Glutamatergic neuron (in vitro differentiated cells): ENCODE results near the gene ZNF407. TPM values are rescaled to one million over a fixed set of nuclear protein-coding genes. Genes with fewer than 3 reads are reported as not detected.

Experiments
- DNase-seq: peaks from one replicate; pipeline ENCODE4 v3.0.0; 2022
- H3K27ac Mint-ChIP-seq: one replicate; pipeline ENCODE4 v1.8.0; 2020; ENCODE audit warnings: mild to moderate bottlenecking, mixed read lengths, inconsistent platforms; ENCODE audit not compliant: unreplicated experiment
- H3K27me3 Mint-ChIP-seq: one replicate; pipeline ENCODE4 v1.8.0; 2020; ENCODE audit warnings: mild to moderate bottlenecking, moderate library complexity, mixed read lengths, inconsistent platforms; ENCODE audit not compliant: unreplicated experiment
- H3K36me3 Mint-ChIP-seq: one replicate; pipeline ENCODE4 v1.8.0; 2020; ENCODE audit warnings: mild to moderate bottlenecking, mixed read lengths, inconsistent platforms; ENCODE audit not compliant: unreplicated experiment
- H3K4me1 Mint-ChIP-seq: one replicate; pipeline ENCODE4 v1.8.0; 2020; ENCODE audit warnings: mild to moderate bottlenecking, low read depth, mixed read lengths, inconsistent platforms; ENCODE audit not compliant: unreplicated experiment
- H3K4me3 Mint-ChIP-seq: one replicate; pipeline ENCODE4 v1.8.0; 2020; ENCODE audit warnings: mild to moderate bottlenecking, mixed read lengths, inconsistent platforms; ENCODE audit not compliant: unreplicated experiment
- H3K9me3 Mint-ChIP-seq: one replicate; pipeline ENCODE4 v1.8.0; 2020; ENCODE audit warnings: mild to moderate bottlenecking, moderate library complexity, mixed read lengths, inconsistent platforms; ENCODE audit not compliant: unreplicated experiment
- total RNA-seq: library from RNA; stranded (reverse); fragmentation: NEBNext Ultra II Directional; extraction: Animal tissue kit (Norgen Biotek cat#: 25700); gene quantifications from one replicate; pipeline ENCODE4 v1.2.1, GENCODE V29; 2021; ENCODE audit not compliant: unreplicated experiment
- TF ChIP-seq, protein P1 (sequence below): fragments of 200-600 bp; sonication (generic); IDR thresholded peaks from one replicate; pipeline ENCODE4 v1.5.0; 2021; ENCODE audit not compliant: partially characterized antibody, unreplicated experiment

The ZNF407 gene
- total RNA-seq, 1 donor from 2014 or later: 15.8 TPM

DNA sequence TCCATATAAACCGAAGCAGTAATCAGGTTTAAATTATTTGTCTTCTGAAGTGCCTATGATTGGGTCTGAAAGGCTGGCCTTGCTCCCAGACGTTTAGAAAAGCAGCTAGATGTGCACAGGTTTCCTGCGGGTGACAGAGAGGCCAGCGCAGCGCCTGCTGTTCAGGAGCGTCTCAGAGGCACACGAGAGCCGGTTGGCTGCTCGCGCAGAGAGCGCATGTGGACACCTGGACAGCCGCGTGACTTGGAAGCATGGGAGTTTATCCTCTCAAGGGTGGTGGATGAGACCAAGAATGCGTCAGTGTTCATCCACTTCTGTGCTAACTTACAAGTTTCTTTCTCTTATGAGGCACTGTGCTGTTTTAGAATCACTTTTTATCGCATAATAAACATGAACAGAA, 307.6 kb downstream of the ZNF407 start:
- Mint-ChIP-seq H3K36me3 (no peaks in the 10 kb centered on the region), H3K27ac (no peak overlapping the region), H3K4me1 (peaks cover 18% of the 10 kb centered on the region), H3K4me3 (no peak overlapping the region), H3K27me3 (no peaks in the 10 kb centered on the region), H3K9me3 (no peaks in the 10 kb centered on the region)
- TF ChIP-seq, protein P1, sequence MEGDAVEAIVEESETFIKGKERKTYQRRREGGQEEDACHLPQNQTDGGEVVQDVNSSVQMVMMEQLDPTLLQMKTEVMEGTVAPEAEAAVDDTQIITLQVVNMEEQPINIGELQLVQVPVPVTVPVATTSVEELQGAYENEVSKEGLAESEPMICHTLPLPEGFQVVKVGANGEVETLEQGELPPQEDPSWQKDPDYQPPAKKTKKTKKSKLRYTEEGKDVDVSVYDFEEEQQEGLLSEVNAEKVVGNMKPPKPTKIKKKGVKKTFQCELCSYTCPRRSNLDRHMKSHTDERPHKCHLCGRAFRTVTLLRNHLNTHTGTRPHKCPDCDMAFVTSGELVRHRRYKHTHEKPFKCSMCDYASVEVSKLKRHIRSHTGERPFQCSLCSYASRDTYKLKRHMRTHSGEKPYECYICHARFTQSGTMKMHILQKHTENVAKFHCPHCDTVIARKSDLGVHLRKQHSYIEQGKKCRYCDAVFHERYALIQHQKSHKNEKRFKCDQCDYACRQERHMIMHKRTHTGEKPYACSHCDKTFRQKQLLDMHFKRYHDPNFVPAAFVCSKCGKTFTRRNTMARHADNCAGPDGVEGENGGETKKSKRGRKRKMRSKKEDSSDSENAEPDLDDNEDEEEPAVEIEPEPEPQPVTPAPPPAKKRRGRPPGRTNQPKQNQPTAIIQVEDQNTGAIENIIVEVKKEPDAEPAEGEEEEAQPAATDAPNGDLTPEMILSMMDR: no peak
- DNase-seq: peak; percentile 42

DNA sequence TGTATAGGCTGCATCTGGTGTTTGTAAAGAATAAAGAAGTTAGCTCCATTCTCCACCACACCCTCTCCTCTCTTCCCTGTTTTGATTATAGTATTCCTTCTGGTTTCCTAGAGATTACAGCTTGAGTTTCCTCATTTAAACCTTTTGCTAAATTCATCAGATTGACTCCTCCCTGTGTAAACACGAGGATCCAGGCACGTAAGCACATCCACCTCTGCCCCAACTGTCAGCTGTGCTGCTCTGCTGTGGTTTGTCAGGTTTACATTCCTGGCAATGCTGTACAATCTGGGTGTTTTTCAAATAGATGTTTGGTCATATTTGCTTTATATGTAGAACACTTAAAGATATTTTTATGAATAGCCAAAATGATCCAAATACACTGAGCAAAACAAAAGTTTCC, 308.5 kb downstream of the ZNF407 start:
- Mint-ChIP-seq H3K4me3 (no peak overlapping the region), H3K9me3 (no peaks in the 10 kb centered on the region), H3K4me1 (peaks cover 18% of the 10 kb centered on the region), H3K27ac (no peak overlapping the region), H3K27me3 (no peaks in the 10 kb centered on the region), H3K36me3 (no peaks in the 10 kb centered on the region)
- TF ChIP-seq, protein P1: no peak
- no peak for DNase-seq

DNA sequence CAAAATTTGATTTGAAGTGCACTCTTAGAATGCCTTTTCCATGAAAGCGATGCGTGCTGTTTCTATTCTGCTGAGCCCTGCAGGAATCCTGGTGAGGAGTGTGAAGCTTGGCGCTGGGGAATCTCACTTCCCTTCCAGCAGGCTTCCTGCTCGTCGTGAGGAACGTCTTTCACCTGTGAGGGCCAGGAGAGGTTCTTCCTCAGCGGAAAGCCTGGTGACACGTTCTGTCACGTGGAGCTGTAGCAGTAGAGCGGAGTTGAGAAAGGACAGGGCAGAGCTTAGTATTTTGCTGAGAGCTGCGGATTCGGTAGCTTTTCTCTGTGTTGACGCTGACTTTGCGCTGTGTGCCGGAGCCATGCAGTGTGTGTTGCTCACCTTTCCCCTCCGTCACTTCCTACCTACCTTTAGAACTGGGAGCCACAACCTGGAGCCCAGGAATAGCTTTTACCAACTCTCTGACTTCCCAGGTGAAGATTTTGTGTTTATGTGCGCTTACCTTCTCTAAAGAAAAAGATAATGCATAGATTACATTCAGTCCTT, 316.5 kb downstream of the ZNF407 start:
- Mint-ChIP-seq H3K4me3 (no peak overlapping the region), H3K36me3 (no peaks in the 10 kb centered on the region), H3K4me1 (peaks cover 3% of the 10 kb centered on the region), H3K27ac (no peak overlapping the region), H3K27me3 (no peaks in the 10 kb centered on the region), H3K9me3 (peaks cover 2% of the 10 kb centered on the region)
- TF ChIP-seq, protein P1: no peak
- no peak for DNase-seq

DNA sequence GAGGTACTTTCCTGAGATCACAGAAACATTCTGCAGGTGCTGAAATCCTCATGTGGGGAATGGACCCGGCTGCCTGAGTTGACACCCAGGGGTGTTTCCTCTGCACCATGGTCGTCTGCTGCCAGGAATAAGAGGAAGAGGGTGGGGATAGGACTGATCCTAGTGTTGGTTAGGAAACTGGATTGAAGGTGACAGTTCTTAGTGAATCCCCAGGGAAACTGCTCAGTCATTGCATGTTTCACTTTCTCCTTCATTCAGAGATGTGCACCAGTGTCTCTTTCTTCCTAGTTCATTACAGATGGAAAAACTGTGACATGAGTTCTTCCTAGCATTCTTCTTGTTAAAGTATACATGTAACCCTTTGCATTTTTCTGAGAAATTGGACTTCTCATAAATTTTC, 317.0 kb downstream of the ZNF407 start:
- Mint-ChIP-seq H3K36me3 (no peaks in the 10 kb centered on the region), H3K4me3 (no peak overlapping the region), H3K27me3 (no peaks in the 10 kb centered on the region), H3K9me3 (peaks cover 2% of the 10 kb centered on the region), H3K4me1 (peaks cover 3% of the 10 kb centered on the region), H3K27ac (no peak overlapping the region)
- TF ChIP-seq, protein P1: no peak
- no peak for DNase-seq

DNA sequence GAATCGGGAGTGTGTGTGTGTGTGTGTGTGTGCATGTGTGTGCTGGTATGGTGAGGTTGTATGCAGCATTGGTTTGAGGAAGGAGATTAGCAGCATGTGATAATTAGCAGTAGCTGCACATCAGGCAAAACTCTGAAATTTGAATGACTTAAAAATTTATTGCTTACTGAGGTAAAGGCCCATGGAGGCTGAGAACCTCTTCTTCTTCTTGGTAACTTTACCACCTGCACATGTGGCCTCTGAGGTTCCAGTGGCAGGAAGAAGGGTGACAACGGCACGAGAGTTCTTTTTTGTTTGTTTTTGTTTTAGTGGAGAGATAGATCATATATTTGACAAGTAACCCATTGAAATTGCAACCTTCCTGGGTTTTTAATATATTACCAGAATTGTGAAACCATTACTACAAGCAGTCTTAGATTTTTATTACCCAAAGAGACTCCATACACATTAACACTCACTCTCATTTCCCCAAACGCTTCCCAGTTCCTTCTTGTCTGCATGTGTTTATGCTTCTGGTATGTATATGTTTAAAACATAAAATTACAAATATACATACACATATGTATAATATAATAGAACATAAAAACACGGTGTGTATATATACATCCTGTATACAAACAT, 319.2 kb downstream of the ZNF407 start:
- TF ChIP-seq, protein P1: no peak
- Mint-ChIP-seq H3K27me3 (no peaks in the 10 kb centered on the region), H3K4me3 (no peak overlapping the region), H3K27ac (no peak overlapping the region), H3K4me1 (peaks cover 3% of the 10 kb centered on the region), H3K9me3 (peaks cover 2% of the 10 kb centered on the region), H3K36me3 (no peaks in the 10 kb centered on the region)
- DNase-seq: no peak
